Esophagus squamous epithelium (tissue), 4 donors: ENCODE measurements around the gene NR3C2.

Source experiments
- POLR2A ChIP-seq, 4 donors: fragments of 450-650 bp; IDR thresholded peaks; one replicate each; pipeline ENCODE4 v1.6.1; 2017; ENCODE audit warnings: antibody characterized with exemption in 4 of 4, mild to moderate bottlenecking in 4 of 4, moderate library complexity in 3 of 4
- TF ChIP-seq, protein P1 (sequence below), 6 experiments: fragments of 450-650 bp in 4 of 6; fragments of 200-600 bp in 2 of 6; sonication (generic) in 2 of 6; IDR thresholded peaks; one replicate each; pipeline ENCODE4 v1.5.1; 2016 to 2019; ENCODE audit warnings: antibody characterized with exemption in 6 of 6, mild to moderate bottlenecking in 4 of 6, moderate library complexity in 4 of 6

DNA sequence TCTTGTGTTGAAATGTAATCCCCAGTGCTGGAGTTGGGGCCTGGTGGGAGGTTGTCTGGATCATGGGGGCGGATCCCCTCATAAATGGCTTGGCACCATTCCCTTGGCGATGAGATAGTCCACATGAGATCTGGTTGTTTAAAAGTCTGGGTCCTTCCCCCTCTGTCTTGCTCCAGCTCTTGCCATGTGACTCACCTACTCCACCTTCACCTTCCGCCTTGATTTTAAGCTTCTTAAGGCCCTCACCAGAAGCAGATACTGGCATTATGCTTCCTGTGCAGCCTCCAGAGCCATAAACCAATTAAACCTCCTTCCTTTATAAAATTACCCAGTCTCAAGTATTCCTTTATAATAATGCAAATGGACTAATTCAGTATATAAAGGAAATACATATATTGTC is 111.5 kb downstream of the NR3C2 start:
- TF ChIP-seq, protein P1, sequence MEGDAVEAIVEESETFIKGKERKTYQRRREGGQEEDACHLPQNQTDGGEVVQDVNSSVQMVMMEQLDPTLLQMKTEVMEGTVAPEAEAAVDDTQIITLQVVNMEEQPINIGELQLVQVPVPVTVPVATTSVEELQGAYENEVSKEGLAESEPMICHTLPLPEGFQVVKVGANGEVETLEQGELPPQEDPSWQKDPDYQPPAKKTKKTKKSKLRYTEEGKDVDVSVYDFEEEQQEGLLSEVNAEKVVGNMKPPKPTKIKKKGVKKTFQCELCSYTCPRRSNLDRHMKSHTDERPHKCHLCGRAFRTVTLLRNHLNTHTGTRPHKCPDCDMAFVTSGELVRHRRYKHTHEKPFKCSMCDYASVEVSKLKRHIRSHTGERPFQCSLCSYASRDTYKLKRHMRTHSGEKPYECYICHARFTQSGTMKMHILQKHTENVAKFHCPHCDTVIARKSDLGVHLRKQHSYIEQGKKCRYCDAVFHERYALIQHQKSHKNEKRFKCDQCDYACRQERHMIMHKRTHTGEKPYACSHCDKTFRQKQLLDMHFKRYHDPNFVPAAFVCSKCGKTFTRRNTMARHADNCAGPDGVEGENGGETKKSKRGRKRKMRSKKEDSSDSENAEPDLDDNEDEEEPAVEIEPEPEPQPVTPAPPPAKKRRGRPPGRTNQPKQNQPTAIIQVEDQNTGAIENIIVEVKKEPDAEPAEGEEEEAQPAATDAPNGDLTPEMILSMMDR (IDR thresholded peaks at IDR 0.05) = no peak
- no peak for TF ChIP-seq POLR2A (IDR thresholded peaks at IDR 0.05)
